GM19035 (cell line): ENCODE measurements around the gene SELENOT.
"Not testable (repeated sequence)": the region's sequence is repeated elsewhere in the genome, so short reads cannot be mapped to it uniquely, and the experiment has no call there.

ENCODE experiments used
- ATAC-seq: cut with Tn5 transposase; IDR thresholded peaks from one replicate; pipeline ENCODE4 v1.9.1; 2021; ENCODE audit not compliant: unreplicated experiment

The SELENOT gene

DNA sequence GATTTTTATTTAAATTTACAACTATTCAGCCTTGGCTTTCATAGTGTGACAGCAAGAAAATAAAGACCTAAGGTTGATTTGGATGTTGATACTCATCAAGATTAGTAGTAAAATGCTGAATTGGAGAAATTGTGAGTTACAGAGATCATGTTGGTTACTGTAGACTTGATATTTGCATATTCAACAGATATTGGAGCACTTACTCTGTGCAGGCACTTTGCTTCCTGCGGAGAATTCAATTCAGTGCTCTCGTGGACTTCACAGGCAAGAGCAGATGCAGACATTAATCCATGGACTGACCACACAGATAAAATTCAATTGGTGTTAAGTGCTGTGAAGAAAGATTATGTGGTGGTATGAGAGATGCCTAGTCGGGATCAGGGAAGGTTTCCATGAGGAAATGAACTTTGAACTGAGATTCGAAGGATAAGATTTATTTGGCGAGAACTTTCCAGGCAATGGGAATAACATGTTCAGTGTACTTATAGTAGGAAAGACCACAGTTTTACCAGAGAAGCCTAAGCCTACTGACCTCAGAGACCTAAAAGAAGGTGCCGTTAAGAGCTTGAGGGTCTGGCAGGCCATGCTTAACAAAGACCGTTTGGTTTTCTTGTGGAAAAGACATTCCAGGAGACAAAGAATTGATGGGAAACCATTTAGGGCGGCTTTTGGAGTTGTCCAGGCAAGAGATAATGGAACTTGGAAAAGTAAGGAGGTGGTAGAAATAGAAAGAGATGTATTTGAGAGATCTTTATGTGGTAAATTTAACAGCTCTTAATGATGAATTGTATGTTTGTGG is 4.3 kb downstream of the SELENOT start:
- ATAC-seq = no peak

DNA sequence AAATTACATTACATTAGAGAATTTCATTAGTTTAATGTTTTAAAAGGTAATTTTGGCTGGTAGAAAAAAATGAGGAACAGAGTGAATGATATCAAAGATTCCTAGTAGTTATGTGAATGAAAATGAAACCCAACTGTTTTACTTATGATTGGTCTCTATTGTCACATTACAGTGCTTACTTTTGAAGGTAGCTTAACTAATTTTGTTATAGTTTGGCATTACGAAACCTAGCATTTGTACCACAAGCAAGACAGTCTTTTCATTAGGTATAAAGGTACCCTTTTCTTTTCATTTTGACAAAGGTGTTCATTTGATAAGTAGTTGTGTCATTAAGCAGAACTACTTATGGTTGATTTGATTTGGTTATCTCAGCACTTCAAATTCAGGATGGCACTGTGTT is 6.9 kb downstream of the SELENOT start:
- no peak for ATAC-seq

DNA sequence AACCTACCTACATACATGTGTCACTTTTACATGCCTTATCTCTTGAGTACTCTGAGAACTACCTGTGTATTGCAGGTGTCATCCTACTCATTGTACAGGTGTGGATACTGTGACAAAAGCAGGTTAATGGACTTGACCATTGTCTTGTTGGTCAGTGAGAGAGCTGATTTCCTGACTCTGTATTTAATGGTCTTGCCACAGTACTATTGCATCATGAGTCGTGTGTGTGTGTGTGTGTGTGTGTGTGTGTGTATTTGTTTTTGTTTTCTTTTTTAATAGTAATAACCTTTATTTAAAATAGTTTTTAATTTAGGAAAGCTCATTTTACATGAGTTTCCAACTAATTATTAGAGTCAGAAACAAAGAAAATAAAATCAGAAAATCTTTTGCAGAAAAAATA is 7.7 kb downstream of the SELENOT start:
- ATAC-seq = no peak

DNA sequence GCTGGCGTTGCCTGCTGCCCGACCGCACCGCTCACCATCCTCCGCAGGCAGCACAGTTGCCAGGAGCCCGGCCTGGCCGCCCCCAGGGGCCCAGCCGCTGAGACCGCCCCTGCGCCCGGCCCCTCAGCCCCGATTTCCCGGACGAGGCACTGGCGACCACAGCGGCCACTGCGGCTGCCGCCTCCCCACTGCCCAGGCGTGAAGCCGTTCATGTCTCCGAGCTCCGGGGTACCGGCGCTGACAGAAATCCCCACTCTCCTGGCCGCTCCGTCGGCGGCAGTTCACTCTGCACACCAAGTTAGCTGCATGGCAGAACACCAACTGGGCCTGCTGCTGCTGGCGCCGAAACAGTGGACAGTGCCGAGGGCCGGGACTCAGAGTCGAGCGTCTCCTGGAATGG is 8.5 kb downstream of the SELENOT start:
- ATAC-seq = no peak

DNA sequence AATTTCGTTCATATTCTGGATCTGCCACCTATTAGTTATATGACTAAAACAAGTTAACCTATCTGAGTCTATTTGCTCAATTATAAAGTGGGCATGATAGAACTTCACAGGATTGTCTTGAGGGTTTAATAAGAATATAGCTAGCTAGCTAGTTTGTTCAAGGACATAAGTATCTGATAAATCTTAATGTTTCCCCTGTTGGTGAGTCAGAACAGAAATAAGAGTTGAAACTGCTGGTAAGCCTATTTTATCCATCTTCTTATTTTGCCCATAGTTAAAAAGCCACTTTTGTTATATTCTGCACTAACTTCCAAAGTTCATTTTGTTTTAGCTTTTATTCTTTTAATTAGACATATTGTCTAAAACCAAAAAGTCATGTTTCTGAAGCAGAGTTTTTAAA is 9.4 kb downstream of the SELENOT start:
- no peak for ATAC-seq

DNA sequence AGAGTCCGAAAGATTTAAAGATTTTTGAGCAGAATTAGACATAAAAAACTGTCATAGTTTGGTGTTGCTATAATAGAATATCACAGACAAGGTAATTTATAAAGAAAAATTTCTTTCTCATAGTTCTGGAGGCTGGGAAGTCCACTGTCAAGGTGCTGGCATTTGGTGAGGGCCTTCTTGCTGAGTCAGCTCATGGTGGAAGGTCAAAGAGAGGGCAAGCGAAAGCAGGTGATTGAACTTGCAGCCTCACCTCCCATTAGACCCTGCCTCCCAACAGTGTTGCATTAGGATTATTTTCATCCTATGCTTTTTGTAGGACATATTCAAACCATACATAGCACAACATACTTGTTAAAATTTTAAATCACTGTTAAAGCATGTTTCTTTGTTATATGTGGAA is 9.9 kb downstream of the SELENOT start:
- no peak for ATAC-seq

DNA sequence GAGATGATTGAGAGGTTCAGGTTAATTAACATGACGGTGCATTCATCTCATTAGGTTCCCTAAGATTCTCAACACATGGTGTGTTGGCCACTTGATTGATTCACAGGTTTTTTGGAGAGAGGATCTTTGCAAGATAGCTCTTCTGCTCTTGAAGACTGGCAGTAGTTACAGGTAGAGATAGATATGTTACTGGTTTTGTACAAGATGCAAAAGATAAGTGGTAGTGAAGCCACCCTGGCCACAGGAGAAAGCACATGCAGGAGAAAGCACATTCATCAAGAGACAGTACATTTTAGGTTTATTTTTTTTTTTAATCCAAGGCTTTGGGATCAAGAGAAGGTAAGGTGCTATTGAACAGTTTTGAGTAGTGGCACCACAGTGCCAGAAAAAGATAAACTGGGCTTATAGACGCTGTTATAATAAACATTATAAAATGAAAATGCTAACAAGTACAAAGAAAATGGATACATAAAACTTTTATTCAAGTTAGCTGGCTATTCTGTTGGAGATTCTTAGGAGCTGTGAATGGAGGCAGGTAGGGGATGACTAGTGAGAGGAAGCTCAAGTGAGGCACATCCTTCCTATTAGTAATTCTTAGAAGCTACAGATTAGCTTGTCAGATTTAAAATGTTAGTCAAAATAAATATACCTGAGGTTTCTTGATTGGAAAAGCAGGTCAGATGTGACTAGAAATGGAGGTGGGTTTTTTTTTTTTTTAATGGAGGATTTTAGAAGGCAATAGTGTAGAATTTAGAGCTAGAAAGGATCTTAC is 10.8 kb downstream of the SELENOT start:
- ATAC-seq = no peak

DNA sequence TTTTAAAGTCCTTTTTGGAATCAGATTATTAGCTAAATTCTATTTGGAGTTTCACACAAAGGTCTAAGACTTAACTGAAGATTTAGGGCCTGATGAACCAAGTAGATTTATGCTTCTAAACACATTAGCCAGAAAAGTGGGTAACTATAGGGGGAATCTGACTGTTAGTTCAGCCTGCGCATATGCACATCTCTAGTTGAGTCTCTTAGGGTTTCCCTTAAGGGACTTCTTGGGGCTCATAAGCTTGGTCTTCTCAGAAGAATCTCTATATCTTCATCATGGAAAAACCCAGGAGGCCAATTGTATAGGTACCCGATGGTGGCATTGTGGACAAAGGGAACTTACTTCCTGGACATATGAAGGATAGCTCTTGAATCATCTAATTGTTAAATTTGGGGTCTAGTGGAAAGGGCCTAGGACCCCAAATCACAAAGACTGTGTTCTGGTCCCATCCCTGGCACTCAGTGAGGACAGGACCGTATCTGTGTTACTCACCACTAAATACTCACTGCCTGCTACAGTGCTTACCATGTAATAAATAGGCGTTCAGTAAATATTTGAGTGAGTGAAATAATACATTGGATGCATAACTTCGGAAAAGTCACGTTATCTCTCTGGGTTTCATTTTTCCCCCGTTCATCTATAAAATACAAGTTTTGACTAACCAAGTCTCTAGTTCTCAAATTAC is 17.0 kb downstream of the SELENOT start:
- ATAC-seq = no peak

DNA sequence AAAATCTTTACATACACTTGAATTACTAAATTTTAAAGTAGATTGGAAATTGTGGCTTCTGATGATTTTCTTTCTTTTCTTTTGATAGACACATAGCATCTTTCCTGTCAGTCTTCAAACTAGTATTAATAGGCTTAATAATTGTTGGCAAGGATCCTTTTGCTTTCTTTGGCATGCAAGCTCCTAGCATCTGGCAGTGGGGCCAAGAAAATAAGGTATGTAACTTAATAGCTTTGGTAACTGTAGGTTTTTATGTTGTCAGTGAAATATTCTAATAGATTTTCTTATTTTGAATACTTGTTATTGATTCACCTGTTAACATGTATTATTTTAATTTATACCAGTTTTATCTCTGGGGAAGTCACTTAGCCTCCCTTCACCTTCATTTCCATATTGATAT is 19.8 kb downstream of the SELENOT start:
- not testable (repeated sequence) for ATAC-seq

DNA sequence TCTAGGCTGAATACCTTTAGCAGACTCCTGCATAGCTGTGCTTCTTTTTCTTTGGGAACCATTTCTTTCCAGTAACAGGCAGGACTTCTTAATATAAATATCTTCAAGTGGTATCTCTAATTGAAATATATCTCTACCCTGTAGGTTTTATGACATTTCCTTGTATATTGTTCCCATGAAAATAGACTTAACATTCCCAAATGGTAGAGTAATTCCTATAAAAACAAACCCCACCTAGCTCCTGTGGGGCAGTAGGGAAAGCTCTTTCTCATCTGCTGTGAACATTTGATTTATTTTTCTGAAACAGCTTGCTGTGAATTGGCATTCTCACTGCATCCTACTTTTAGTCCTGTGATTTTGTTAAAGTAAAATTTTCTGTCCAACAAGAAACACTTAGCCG is 20.8 kb downstream of the SELENOT start:
- no peak for ATAC-seq

DNA sequence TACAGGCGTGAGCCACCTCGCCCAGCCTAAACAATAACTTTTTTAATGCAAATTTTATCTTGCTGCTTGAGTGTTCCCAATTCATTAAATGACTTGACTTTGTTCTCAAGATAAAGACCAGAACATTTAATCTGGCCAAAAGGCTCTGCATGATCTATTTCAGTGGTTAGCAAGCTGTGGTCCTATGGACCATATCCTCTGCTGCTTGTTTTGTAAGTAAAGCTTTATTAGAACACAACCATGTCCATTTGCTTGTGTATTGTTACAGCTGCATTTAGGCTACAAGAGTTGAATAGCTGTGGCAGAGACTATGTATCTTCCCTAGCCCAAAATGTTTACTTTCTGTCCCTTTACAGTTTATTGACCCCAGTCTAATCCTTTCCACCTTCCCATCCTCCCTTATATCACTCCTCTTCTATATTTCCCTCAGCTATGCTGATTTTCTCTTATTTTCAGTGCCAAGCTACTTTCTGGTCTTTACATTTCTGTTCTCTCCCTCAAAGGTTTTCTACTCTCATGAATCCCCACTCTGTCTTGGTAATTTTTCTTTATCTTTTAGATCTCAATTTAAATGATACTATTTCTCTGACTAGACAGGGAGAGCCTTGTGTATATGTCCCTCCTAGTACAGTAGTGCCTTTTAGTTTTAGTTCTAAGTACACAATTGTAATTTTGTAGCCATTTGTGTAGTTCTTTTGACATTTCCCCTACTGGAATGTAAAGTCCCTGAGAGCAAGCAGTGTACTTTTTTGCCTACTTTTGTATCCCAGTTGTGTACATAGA is 23.2 kb downstream of the SELENOT start:
- ATAC-seq = no peak

DNA sequence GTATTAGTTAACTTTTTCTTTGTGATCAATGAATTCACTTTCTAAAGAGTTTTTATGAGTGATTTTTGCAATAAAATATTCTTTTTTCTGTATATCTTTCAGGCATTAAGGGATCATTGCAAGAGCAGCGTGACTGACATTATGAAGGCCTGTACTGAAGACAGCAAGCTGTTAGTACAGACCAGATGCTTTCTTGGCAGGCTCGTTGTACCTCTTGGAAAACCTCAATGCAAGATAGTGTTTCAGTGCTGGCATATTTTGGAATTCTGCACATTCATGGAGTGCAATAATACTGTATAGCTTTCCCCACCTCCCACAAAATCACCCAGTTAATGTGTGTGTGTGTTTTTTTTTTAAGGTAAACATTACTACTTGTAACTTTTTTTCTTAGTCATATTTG is 24.4 kb downstream of the SELENOT start:
- ATAC-seq = no peak

DNA sequence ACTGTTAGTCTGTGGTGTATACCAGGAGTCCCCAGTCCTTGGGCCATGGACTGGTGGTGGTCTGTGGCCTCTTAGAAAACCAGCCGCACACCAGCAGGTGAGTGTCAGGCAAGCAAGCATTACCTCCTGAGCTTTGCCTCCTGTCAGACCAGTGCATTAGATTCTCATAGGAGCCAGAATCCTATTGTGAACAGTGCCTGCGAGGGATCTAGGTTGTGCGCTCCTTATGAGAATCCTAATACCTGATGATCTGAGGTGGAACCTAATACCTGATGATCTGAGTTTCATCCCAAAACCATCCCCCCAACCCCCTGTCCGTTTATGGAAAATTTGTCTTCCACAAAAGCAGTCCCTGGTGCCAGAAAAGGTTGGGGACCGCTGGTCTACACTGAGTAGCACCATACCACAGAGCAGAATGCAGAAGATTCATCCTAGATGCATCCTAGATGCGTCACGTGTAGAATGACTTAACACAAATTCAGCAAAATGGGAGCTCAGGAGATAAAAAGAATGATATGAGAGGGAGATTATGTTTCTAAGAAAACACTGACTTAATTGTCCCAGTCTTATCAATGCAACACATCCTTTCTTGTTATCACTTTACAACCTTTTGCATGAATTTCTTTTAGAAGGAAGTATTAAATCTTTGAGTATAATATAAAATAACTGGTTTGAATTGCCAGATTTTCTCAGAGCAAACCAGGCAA is 28.5 kb downstream of the SELENOT start:
- ATAC-seq = no peak

DNA sequence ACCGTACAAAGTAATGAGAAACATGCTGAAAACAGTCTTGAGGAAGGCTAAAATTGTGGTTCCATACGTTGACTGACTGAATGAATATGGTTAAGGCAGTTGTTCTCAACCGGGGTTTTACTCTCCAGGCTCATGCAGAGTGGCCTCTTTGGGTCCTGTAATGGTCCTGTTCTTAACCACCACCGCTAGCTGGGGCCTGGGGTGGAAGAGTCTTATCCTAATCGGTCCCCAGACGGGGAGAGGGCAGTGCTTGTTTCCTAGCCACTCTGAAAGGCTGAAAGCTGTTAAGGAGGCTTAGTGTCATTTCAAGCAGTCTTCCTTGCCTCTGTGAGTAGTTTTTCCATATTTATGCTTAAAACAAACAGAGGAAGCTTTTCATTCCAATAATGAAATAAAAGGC is 32.0 kb downstream of the SELENOT start:
- no peak for ATAC-seq

DNA sequence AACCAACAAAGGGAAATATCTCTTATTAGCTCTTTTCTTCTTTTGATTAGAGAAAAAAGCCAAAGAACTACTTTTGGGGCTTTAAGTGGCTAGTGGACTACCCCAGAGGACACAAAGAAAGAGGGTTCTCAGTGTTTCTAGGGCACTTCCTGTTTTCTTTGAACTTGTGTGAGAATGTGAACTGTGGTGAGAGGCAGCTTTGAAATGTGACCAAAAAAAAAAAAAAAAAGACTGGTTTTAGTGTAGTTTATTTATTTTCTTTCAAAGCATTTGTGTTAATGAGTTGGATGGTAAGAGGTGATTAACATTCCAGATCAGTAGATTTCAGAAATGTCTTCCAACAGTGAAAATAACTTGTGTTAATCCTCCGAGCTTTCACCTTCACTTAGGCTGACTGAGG is 32.4 kb downstream of the SELENOT start:
- ATAC-seq = peak; percentile 79

DNA sequence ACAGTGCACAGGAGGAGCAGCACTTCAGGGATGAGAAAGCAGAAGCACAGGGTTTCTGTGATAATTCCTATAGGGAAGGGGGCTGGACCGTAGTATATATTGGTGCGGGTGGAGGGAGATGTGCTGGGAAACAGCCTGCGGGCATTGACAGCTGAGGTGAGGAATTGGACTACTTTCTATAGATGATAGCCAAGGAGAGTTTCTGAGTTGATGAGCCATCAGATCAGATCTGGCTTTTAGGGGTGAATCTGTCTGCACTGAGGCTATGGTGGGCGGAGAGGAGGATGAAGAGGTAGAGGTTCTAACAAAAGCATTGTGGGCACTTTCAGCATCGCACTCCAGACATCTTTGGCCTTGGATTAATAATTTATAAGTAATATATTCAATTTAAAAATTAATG is 33.1 kb downstream of the SELENOT start:
- no peak for ATAC-seq

DNA sequence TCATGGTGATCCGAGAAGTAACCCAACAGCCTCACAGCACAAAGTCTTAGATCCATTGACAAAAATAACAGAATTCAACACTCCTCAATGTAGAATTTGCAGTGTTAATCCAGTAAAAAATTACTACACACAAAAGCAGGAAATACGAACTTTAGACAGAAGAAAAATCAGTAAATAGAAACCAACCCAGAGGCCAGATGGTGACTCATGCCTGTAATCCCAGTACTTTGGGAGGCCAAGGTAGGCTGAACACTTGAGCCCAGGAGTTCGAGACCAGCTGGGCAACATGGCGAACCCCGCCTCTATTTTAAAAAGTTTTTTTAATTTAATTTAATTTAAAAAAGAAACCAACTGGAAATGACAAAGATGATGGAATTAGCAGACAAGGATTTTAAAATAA is 36.1 kb downstream of the SELENOT start:
- no peak for ATAC-seq

DNA sequence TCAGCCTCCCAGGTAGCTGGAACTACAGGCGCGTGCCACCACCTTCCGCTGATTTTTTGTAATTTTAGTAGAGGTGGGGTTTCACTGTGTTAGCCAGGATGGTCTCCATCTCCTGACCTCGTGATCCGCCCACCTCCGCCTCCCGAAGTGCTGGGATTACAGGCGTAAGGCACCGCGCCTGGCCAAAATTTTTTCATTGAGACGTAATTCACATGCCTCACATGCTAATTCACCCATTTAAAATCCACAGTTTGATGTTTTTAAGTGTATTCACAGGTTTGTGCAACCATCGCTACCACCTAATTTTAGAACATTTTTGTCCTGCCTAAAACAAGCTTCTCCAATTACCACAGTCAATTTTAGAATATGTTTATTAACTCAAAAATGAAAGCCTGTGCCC is 37.1 kb downstream of the SELENOT start:
- no peak for ATAC-seq

DNA sequence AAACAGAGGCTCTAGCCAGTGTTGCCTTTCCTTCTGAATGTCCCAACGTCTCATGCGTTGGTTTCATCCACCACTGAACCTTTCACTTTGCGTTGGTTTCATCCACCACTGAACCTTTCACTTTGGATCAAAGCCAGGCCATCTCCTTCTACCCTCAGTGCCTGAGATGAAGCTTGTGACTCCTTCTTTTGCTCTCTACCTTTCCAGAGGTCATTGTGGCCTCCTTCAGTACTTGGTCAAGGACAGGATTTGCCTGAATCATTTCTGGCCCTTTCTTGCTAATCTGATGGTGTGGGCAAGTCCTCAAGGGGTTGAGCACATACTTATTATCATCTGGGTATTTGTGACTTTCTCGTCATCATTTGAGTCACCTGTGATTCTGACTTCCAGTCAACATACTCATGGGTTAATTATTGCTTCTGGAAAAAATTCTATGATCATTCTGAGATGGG is 50.0 kb downstream of the SELENOT start:
- ATAC-seq = no peak

DNA sequence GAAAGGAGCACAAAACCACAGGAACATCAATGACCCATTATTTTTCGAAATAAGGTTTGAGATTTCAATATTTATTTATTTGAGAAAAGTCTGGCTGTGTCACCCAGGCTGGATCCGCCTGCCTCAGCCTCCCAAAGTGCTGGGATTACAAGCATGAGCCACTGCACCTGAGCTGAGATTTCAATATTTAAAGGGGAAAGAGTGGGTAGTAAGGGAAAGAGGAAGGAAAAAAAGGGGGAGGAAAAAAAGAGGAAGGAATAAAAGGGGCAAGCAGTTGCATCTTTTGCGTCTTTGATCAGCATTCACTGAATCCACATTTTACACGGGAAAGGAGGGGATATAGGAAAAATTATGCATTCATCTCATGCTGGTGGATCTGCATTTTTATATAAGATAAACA is 53.2 kb downstream of the SELENOT start:
- no peak for ATAC-seq
